ENCODE results near the gene GATAD1. TPM values are rescaled to one million over a fixed set of nuclear protein-coding genes. Genes with fewer than 3 reads are reported as not detected.
"Not testable (repeated sequence)": the region's sequence is repeated elsewhere in the genome, so short reads cannot be mapped to it uniquely, and the experiment has no call there.

Gene GATAD1
- total and polyA plus RNA-seq, 12 donors = 25.0 to 88.0 (median 35.1) TPM

GRCh38 chr7:92466682-92467081, 19.4 kb downstream of the GATAD1 start:
- H3K4me3 ChIP-seq = no peak overlapping the region
- no peaks in the 10 kb centered on the region for H3K36me3 ChIP-seq (replicated peaks in 1 of 2)
- no peaks in the 10 kb centered on the region for H3K27me3 ChIP-seq
- no peak for TF ChIP-seq CTCF (IDR thresholded peaks at IDR 0.05)
- no peak for TF ChIP-seq POLR2A (IDR thresholded peaks at IDR 0.05)
- intact Hi-C loops (cut with DNase I) = no loop called here
- no peaks in the 10 kb centered on the region for H3K4me1 ChIP-seq (replicated peaks in 1 of 2)
- no peak for DNase-seq
- no peaks in the 10 kb centered on the region for H3K9me3 ChIP-seq (replicated peaks in 1 of 3)
- no peak overlapping the region for H3K27ac ChIP-seq
- 75 to 93% (median 90%) methylated on average over 2 of the region's 2 CpGs for WGBS, 4 donors

DNA sequence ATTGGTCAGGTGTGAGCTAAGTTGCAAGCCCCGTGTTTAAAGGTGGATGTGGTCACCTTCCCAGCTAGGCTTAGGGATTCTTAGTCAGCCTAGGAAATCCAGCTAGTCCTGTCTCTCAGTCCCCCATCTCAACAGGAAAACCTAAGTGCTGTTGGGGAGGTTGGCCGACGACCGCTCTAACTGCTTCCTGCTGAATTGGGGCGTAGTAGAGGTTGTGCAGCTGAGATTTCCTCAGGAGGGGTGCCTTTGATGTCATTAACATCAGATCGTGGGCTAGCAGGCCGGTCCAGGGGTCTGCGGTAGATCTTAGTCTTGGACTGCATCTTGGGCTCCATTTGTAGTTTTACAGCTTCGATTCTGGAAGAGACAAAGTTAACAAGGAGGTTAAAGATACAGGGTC, 21.3 kb downstream of the GATAD1 start:
- WGBS, 4 donors = 89 to 96% (median 95%) methylated on average over 8 to 9 of the region's 9 CpGs
- H3K4me1 ChIP-seq (replicated peaks in 1 of 2); H3K4me3 ChIP-seq; H3K27me3 ChIP-seq; DNase-seq; intact Hi-C loops (cut with DNase I); H3K9me3 ChIP-seq (replicated peaks in 1 of 3); H3K36me3 ChIP-seq (replicated peaks in 1 of 2); H3K27ac ChIP-seq: not testable (repeated sequence)

DNA sequence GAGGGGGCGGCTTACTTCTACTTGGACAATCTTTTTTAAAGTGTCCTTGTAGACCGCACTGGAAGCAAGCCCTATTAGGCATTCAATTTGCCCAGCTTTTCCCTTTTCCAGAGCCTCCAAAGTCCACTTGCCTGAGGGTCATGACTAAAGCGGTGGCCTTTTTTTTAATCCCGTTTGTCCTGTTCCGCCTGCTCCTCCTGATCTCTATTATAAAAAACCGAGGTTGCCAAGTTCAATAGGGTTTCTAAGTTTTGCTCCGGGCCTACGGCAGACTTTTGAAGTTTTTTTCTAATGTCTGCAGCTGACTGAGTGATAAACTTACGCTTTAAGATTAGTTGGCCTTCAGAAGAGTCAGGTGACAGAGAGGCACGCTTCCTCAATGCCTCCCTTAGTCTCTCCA, 26.7 kb downstream of the GATAD1 start:
- DNase-seq; H3K4me1 ChIP-seq (replicated peaks in 1 of 2); intact Hi-C loops (cut with DNase I); H3K27me3 ChIP-seq; H3K36me3 ChIP-seq (replicated peaks in 1 of 2); H3K9me3 ChIP-seq (replicated peaks in 1 of 3); H3K4me3 ChIP-seq; H3K27ac ChIP-seq: not testable (repeated sequence)
- WGBS, 4 donors = 78 to 91% (median 84%) methylated on average over 10 of the region's 10 CpGs

DNA sequence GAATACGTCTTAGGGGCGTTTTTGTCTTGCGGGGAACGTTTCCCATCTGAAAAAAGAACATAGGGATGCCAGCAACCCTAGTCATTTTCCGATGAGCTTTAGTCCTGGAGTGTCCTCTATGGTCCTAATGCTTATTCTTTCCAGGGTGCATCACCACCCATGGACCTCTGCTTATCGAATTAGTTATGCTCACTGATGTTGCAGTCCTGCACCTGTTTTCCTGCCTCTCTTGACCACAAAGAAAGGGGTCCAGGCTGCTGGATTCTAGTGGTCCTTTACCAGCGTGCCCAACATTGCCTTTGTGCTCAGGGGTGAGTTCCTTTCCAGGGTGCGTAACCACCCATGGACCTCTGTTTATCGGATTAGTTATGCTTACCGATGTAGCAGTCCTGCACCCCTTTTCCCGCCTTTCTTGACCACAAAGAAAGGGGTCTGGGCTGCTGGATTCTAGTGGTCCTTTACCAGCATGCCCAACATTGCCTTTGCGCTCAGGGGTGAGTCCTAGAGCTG, 28.0 kb downstream of the GATAD1 start:
- H3K27ac ChIP-seq; intact Hi-C loops (cut with DNase I); H3K36me3 ChIP-seq (replicated peaks in 1 of 2): not testable (repeated sequence)

GRCh38 chr7:92475851-92476590, 28.7 kb downstream of the GATAD1 start:
- intact Hi-C loops (cut with DNase I); H3K4me3 ChIP-seq; DNase-seq; H3K4me1 ChIP-seq (replicated peaks in 1 of 2); H3K9me3 ChIP-seq (replicated peaks in 1 of 3); H3K36me3 ChIP-seq (replicated peaks in 1 of 2); H3K27me3 ChIP-seq; H3K27ac ChIP-seq: not testable (repeated sequence)
- 91 to 97% (median 92%) methylated on average over 11 of the region's 11 CpGs for WGBS, 4 donors

More for the DNA sequence above, 28.0 kb downstream of the GATAD1 start:
- not testable (repeated sequence) for H3K9me3 ChIP-seq (replicated peaks in 1 of 3); H3K4me1 ChIP-seq (replicated peaks in 1 of 2); H3K4me3 ChIP-seq; H3K27me3 ChIP-seq; DNase-seq
- 86 to 95% (median 88%) methylated on average over 12 of the region's 12 CpGs for WGBS, 4 donors

DNA sequence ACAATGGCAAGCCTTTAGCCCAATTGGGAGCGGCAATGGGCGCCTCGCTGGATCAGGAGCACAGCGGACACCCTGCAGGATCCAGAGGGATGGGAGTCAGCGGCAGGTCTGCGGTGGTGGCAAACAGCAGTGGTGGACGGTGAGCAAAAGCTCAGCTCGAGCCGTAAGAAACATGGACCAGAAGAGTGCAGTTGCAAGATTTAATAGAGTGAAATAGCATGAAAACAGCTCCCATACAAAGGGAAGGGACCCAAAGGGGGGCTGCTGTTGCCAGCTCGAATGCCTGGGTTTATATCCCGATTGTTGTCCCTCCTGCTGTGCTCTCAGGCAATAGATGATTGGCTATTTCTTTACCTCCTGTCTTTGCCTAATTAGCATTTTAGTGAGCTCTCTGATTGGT, 30.4 kb downstream of the GATAD1 start, which contains the start of gene ERVW-1:
Gene ERVW-1 (minus strand): TSS at position 266 of the 400 bp plus-strand sequence. CDS start 7,565 bp downstream, outside the sequence.
- H3K27ac ChIP-seq; H3K27me3 ChIP-seq; DNase-seq; H3K9me3 ChIP-seq (replicated peaks in 1 of 3); H3K4me3 ChIP-seq; intact Hi-C loops (cut with DNase I); H3K36me3 ChIP-seq (replicated peaks in 1 of 2); H3K4me1 ChIP-seq (replicated peaks in 1 of 2): not testable (repeated sequence)
- 94 to 98% (median 96%) methylated on average over 11 of the region's 11 CpGs for WGBS, 4 donors

DNA sequence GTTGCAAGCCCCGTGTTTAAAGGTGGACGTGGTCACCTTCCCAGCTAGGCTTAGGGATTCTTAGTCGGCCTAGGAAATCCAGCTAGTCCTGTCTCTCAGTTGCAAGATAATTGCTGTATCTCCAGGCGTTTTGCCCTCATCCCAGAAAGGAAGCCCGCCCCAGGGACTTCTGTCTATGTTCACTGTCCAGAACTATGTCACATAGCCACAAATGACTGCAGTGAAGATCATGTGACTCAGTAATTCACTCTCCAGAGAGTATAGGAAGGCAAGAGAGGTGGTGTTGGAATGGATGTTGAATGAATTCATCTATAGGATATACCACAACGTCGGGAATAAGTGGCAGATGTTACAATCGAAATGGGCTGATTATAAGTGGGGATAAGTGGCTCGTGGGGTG, 30.8 kb downstream of the GATAD1 start:
- Histone ChIP-seq H3K27ac (no peak overlapping the region), H3K36me3 (replicated peaks in 1 of 2) (peaks cover 0 to 4% of the 10 kb centered on the region in 2 donors), H3K9me3 (replicated peaks in 1 of 3) (no peaks in the 10 kb centered on the region), H3K4me3 (no peak overlapping the region), H3K4me1 (replicated peaks in 1 of 2) (no peaks in the 10 kb centered on the region), H3K27me3 (no peaks in the 10 kb centered on the region)
- TF ChIP-seq POLR2A (IDR thresholded peaks at IDR 0.05) = no peak
- no peak for TF ChIP-seq CTCF (IDR thresholded peaks at IDR 0.05)
- intact Hi-C loops (cut with DNase I) = no loop called here
- WGBS, 4 donors = 85 to 91% (median 88%) methylated on average over 7 to 9 of the region's 9 CpGs
- no peak for DNase-seq

Measured in adrenal gland (tissue), 12 donors.